Measurements from ENCODE around the gene KRTAP21-3.
"Not testable (repeated sequence)": the region's sequence is repeated elsewhere in the genome, so short reads cannot be mapped to it uniquely, and the experiment has no call there.

The KRTAP21-3 gene

DNA sequence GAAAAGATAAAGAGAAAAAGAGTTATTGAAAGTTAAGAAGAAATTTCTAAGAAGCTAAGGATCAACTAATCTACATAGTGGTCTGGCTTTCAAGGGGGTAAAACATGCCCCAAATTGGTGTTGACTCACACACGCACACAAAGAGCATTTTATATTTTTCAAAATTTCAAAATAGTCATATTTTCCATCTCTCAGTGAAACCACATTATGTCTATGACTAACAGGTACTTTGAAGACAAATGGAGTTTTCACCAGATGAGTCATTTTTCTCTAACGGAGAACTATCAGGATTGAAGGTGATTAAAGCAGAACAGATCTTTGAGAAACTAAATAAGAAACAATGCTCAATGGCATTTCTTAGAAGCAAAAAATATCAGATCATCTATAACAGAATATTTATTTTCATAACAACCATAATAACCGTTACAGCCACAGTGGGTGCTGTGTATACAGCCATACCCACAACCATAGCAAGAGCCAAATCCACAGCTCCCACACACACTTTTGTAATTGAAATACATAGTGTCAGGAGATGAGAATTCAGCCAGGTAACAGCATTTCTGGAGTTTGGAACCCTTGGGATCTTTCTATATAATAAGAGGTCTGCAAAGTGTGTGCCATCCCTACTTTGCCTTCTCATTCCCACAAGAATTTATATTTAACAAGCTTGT is at the start of gene KRTAP21-3:
KRTAP21-3 (minus strand) TSS at position 539 of the 671 bp plus-strand sequence; CDS start at position 521, 18 bp downstream.
- Histone ChIP-seq H3K27ac (no peak within 1 kb of the TSS), H3K4me1 (ENCODE audit: control insufficient read depth in 1 of 2, insufficient read depth in 1 of 2, low read depth in 1 of 2, low read length in 1 of 2) (no peaks in the 10 kb centered on the region), H3K36me3 (no peaks in the 10 kb centered on the region), H3K4me3 (ENCODE audit: low read depth in 1 of 2, low read length in 1 of 2) (no peak within 1 kb of the TSS), H3K9me3 (no peaks in the 10 kb centered on the region), H3K27me3 (no peaks in the 10 kb centered on the region)
- TF ChIP-seq, protein P1, sequence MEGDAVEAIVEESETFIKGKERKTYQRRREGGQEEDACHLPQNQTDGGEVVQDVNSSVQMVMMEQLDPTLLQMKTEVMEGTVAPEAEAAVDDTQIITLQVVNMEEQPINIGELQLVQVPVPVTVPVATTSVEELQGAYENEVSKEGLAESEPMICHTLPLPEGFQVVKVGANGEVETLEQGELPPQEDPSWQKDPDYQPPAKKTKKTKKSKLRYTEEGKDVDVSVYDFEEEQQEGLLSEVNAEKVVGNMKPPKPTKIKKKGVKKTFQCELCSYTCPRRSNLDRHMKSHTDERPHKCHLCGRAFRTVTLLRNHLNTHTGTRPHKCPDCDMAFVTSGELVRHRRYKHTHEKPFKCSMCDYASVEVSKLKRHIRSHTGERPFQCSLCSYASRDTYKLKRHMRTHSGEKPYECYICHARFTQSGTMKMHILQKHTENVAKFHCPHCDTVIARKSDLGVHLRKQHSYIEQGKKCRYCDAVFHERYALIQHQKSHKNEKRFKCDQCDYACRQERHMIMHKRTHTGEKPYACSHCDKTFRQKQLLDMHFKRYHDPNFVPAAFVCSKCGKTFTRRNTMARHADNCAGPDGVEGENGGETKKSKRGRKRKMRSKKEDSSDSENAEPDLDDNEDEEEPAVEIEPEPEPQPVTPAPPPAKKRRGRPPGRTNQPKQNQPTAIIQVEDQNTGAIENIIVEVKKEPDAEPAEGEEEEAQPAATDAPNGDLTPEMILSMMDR (IDR thresholded peaks at IDR 0.05) = no peak

DNA sequence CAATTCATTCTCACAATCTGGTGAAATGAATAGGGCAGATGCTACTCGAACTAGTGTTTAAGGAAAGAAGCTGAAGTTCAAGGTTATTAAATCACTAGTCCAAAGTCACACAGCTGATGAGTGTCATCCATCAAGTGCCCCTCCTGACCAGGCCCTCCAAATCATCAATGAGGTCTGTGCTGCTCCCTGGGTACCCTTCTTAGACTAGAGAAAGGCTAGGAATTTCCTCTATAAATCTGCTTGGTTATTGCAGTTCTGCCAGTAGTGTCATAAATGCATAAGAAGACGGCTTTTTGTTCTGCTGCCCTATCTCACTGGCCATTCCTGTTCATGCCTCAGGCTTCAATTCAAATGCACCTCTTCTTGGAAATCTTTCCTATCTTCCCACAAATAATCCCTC is 42.2 kb upstream of the KRTAP21-3 start:
- no peak overlapping the region for H3K27ac ChIP-seq
- H3K27me3 ChIP-seq = no peaks in the 10 kb centered on the region
- TF ChIP-seq, protein P1 (IDR thresholded peaks at IDR 0.05) = no peak
- H3K36me3 ChIP-seq = no peaks in the 10 kb centered on the region
- H3K4me1 ChIP-seq (ENCODE audit: control insufficient read depth in 1 of 2, insufficient read depth in 1 of 2, low read depth in 1 of 2, low read length in 1 of 2) = no peaks in the 10 kb centered on the region
- H3K4me3 ChIP-seq (ENCODE audit: low read depth in 1 of 2, low read length in 1 of 2) = no peak overlapping the region
- no peaks in the 10 kb centered on the region for H3K9me3 ChIP-seq

GRCh38 chr21:30758306-30758705 is 39.7 kb upstream of the KRTAP21-3 start:
- Histone ChIP-seq H3K4me1 (ENCODE audit: control insufficient read depth in 1 of 2, insufficient read depth in 1 of 2, low read depth in 1 of 2, low read length in 1 of 2) (no peaks in the 10 kb centered on the region), H3K4me3 (ENCODE audit: low read depth in 1 of 2, low read length in 1 of 2) (no peak overlapping the region), H3K9me3 (no peaks in the 10 kb centered on the region), H3K27ac (no peak overlapping the region), H3K36me3 (no peaks in the 10 kb centered on the region), H3K27me3 (no peaks in the 10 kb centered on the region)
- TF ChIP-seq, protein P1 (IDR thresholded peaks at IDR 0.05) = no peak

DNA sequence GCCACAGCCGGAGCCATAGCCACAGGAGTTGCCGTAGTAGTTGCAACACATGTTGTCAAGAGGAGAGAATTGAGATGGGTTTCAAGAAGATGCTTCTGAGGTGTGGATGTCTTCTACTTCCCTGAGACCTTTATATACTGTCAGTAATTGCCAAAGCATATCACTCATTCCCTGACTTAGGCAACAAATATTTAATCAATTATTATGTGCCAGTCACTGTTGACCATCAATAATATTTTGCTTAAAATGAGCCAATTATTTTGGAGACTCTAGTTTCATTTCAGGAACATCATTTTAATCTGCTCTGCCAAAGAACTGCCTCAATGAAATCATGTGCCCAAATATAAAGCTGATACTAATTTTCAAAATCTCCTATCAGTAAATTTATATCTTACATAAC is 36.8 kb upstream of the KRTAP21-3 start, which contains the start of gene KRTAP21-1:
KRTAP21-1 (minus strand) TSS at position 101 of the 400 bp plus-strand sequence; CDS start at position 51, 50 bp downstream.
- not testable (repeated sequence) for H3K36me3 ChIP-seq; H3K4me3 ChIP-seq (ENCODE audit: low read depth in 1 of 2, low read length in 1 of 2); H3K27me3 ChIP-seq; H3K4me1 ChIP-seq (ENCODE audit: control insufficient read depth in 1 of 2, insufficient read depth in 1 of 2, low read depth in 1 of 2, low read length in 1 of 2); H3K27ac ChIP-seq; H3K9me3 ChIP-seq

- Histone ChIP-seq H3K36me3 (no peaks in the 10 kb centered on the region), H3K4me3 (ENCODE audit: low read depth in 1 of 2, low read length in 1 of 2) (no peak within 1 kb of the TSS), H3K27me3 (no peaks in the 10 kb centered on the region), H3K9me3 (no peaks in the 10 kb centered on the region), H3K4me1 (ENCODE audit: control insufficient read depth in 1 of 2, insufficient read depth in 1 of 2, low read depth in 1 of 2, low read length in 1 of 2) (no peaks in the 10 kb centered on the region), H3K27ac (no peak within 1 kb of the TSS)
- TF ChIP-seq, protein P1 (IDR thresholded peaks at IDR 0.05) = no peak
Observed at GRCh38 chr21:30747159-30747558, 28.6 kb upstream of the KRTAP21-3 start, which contains the start of gene KRTAP21-2. Gene KRTAP21-2 (minus strand): TSS chr21:30747259. CDS start chr21:30747202, 57 bp downstream.

GRCh38 chr21:30740462-30740861 is 21.9 kb upstream of the KRTAP21-3 start:
- TF ChIP-seq, protein P1 (IDR thresholded peaks at IDR 0.05) = no peak
- H3K9me3 ChIP-seq = peaks cover 5% of the 10 kb centered on the region
- no peaks in the 10 kb centered on the region for H3K27me3 ChIP-seq
- no peaks in the 10 kb centered on the region for H3K36me3 ChIP-seq
- H3K27ac ChIP-seq = no peak overlapping the region
- H3K4me1 ChIP-seq (ENCODE audit: control insufficient read depth in 1 of 2, insufficient read depth in 1 of 2, low read depth in 1 of 2, low read length in 1 of 2) = no peaks in the 10 kb centered on the region
- H3K4me3 ChIP-seq (ENCODE audit: low read depth in 1 of 2, low read length in 1 of 2) = no peak overlapping the region
